GM04503 (cell line): ENCODE results near the gene IL17REL.

Experiments used
- DNase-seq: peaks from one replicate; pipeline ENCODE4 v3.0.0-alpha.2; 2012; ENCODE audit warnings: low read depth

The IL17REL gene

GRCh38 chr22:50022171-50022819, 9.7 kb upstream of the IL17REL start:
- DNase-seq = no peak

DNA sequence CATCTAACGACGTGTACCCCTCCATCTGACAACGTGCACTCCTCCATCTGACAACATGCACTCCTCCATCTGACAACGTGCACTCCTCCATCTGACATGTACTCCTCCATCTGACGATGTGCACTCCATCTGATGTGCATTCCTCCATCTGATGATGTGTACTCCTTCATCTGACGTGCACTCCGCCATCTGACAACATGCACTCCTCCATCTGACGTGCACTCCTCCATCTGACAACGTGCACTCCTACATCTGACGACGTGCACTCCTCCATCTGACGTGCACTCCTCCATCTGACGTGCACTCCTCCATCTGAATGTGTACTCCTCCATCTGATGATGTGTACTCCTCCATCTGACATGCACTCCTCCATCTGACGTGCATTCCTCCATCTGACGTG, 8.0 kb upstream of the IL17REL start:
- DNase-seq = no peak

DNA sequence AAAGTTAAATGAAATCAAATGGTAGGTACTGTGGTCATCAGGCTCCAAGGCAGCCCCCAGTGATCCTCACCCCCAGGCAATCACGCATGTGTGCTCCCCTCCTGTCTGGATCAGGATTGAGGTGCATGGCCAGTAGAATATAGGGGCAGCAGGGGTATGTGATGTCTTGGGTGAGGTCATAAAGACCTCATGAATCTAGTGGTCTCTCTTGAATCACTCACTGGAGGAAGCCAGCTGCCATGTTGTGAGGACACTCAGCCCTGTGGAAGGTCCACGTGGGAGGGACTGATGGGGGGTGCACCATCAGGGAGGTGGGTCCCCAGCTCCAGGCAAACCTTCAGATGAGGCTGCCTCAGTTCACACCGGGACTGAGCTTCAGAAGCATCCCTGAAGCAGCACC, 6.8 kb upstream of the IL17REL start:
- DNase-seq = no peak

DNA sequence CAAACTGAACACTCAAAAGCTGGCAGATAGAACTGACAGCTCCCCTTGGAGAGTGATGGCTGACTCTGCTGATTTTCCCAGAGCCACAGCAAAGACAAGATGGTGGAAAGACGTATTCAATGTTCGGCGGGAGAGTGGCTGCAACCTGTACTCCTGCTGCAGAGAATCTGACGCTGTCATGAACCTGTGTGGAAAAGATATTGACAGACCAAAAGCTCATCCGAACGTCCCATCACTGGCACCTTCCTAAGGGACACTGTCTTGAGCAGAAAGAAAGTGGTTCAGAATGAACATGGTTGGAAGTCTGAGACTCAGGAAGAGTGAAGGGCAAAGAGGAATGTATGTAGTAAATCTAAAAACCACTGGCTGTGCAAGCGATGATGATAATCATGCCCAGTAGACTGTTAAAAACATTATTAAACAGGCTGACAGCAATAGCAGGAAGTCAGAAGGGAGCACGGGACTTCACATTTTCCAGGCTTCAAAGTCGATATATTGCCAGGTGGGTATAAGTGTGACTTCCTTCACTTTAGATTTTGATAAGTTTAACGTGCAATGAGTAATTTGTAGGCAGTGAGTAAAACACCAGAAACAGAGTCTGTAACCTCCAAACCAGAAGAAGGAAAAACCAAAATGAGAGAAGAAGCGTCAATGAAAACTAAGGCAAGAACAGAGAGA, 6.2 kb upstream of the IL17REL start:
- no peak for DNase-seq

DNA sequence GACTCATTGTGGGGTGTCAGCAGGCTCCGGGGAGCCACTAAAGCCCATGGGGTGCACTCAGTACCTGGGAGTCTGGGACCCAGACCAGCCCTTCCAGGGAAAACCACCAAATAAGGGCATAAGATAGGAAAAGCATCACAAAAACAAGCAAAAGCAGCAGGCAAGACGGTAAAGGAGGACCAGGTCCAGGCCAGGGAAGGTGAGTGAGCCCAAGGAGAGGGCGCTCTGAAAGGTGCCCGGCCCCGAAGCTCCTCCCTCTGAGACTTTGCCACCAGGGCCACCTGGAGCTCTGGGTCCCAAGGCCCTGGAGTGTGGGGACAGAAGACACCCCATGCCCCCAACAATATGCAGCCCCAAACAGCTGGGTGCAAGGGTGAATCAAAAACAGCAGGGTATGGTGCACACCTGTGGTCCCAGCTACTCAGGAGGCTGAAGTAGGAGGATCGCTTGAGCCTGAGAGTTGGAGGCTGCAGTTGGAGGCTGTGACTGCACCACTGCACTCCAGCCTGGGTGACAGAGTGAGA, 5.2 kb upstream of the IL17REL start:
- no peak for DNase-seq

GRCh38 chr22:50016988-50017700, 4.6 kb upstream of the IL17REL start:
- no peak for DNase-seq

- DNase-seq = no peak
Measured at GRCh38 chr22:50016308-50016987, 3.9 kb upstream of the IL17REL start.

DNA sequence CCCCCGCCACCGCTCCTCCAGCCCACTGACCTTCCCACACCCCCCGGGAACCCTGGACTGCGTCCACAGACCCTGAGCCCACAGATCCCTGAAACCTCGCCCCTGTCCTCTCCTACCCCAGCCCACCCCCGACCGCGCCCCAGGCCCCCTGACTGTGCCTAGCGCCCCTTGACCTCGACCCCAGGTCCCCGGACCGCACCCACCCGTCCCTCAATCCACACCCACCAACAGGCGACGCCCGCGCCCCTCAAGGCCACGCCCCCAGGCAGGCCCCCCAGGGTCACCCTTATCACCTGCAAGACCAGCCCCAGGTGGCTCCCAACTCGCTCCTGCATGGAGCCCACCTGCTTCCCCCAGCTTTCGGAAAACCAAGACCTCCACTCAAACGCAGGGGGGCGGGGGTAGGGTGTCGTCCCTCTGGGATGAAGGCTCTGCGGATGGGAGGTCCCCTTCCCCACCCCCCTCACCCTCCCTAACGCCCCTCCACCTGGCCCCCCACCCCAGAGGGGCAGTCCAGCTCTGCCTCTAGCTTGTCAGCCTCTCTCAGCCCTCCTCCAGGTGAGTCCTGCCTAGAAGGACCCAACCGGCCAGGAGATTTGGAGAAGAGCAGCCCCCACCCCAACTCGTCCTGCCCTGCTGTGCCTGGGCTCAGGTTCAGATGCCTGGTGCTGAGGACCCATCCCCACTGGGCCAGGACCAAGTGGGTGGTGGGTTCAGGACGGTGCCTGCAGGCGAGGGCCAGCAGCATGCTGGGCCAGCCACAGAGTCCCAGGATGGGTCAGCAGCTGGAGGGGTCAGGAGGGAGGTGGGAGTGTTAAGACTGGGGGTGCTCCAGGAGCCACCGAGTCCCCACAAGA, 3.1 kb upstream of the IL17REL start:
- DNase-seq = no peak

DNA sequence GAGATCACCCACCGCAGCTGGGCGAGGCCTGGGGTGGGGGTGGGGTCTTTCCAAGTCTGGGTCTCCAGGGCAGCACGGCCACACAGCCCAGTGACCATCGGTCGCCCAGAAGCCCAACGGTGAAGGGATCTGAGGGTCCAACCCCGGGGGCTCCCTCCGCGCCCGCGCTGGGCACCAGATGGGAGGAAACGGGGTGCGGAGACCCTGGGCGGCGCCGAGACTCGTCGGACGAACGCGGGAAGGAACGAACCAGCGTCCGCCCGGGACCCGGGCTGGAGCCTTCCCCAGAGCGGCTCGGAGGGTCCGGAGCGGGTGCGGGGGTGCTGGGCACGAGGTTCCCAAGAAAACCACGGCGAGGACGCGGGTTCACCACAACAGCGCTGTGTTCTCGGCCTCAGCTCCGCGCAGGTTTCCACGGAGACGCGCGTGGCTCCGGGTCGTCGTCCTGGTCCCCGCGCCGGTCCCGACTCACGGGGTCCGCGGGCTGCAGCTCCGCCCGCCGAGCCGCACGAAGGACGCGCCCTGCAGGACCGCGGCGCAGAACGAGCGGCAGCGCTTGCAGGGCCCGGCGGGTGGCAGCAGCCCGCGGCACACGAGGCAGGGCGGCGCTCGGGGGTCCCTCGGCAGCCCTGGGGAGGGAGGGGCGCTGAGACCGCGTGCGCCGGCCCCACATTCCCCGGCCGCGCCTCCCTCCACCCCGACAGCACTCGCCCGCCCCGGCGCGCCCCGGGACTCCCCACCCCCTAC, 2.3 kb upstream of the IL17REL start:
- DNase-seq = no peak

DNA sequence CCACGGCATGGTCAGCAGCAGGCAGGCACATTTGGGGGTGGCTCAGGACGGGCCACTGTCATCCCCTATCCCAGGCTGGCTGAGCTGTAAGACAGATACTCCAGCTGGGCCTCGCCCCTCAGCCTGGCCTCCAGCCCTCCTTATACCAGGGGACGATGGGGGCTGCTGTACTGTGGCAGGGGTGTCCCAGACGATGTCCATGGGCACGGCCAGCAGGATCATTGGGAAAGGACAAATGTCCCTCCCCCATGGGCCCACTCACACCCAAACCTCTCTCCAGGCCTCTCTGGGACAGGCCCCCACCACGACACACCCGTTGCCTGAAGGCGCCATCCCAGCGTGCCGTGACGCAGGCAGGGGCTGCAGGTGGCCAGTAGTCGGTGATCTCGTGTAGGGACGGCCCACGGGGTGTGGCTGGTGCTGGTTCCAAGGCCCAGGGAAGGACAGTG, 1.5 kb upstream of the IL17REL start:
- no peak for DNase-seq

GRCh38 chr22:50011447-50012210, 936 bp downstream of the IL17REL start:
- DNase-seq = no peak

- DNase-seq = no peak
Measured at GRCh38 chr22:50010676-50011446, 1.7 kb downstream of the IL17REL start.

GRCh38 chr22:50009765-50010675, 2.5 kb downstream of the IL17REL start:
- DNase-seq = no peak

- DNase-seq = no peak
Measured at GRCh38 chr22:50009251-50009650, 3.3 kb downstream of the IL17REL start.

GRCh38 chr22:50008151-50009040, 4.2 kb downstream of the IL17REL start:
- DNase-seq = no peak

DNA sequence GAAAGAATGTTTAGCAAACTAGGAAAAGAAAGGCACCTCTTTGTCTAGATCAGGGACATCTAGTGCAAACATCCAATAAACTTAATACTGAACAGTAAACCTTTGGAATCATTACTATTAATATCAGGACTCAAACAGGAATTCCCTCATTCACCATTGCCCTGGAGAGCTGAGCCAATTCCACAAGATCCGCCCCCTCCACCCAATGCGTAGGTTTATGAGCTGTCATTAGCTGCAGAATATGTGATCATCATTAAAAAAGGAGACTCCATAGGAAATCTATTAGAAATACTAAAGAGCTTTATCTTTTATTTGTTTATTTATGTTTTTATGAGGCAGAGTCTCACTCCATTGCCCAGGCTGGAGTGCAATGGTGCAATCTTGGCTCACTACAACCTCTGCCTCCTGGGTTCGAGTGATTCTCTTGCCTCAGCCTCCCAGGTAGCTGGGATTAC, 5.5 kb downstream of the IL17REL start:
- DNase-seq = no peak

GRCh38 chr22:50004918-50005317, 7.6 kb downstream of the IL17REL start:
- no peak for DNase-seq
